ENCODE measurements around the gene ADAMTS13.
A peak's percentile ranks its signal among the peaks of the same experiment; 100 is the strongest.
"Not testable (repeated sequence)": the region's sequence is repeated elsewhere in the genome, so short reads cannot be mapped to it uniquely, and the experiment has no call there.

ADAMTS13 gene

DNA sequence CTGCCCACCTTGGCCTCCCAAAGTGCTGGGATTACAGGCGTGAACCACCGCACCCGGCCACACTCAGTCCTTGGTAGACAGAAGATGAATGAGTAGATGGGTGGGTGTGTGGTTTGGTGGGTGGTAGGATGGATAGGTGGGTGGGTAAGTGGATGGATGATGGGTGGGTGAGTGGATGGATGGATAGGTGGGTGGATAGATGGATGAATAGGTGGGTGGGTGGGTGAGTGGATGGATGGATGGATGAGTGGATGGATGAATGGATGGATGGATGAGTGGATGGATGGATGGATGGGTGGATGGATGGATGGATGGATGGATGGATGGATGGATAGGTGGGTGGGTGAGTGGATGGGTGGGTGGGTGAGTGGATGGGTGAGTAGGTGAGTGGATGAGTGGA lies 29.9 kb upstream of the ADAMTS13 start:
- DNase-seq (ENCODE audit: low spot score): not testable (repeated sequence)

DNA sequence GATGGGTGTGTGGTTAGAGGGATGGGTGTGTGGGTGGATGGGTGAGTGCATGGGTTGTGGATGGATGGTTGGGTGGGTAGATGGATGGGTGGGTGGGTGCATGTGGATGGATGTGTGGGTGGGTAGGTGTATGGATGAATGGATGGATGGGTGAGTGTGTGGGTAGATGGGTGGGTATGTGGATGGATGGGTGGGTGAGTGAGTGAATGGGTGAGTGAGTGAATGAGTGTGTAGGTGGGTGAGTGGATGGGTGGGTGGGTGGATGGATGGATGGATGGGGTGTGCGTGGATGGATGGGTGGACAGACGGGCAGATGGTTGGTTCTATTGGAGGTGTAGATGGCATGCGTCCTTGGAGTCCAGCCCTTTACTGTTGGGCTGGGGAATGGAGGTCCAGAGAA lies 28.8 kb upstream of the ADAMTS13 start:
- no peak for DNase-seq (ENCODE audit: low spot score)

DNA sequence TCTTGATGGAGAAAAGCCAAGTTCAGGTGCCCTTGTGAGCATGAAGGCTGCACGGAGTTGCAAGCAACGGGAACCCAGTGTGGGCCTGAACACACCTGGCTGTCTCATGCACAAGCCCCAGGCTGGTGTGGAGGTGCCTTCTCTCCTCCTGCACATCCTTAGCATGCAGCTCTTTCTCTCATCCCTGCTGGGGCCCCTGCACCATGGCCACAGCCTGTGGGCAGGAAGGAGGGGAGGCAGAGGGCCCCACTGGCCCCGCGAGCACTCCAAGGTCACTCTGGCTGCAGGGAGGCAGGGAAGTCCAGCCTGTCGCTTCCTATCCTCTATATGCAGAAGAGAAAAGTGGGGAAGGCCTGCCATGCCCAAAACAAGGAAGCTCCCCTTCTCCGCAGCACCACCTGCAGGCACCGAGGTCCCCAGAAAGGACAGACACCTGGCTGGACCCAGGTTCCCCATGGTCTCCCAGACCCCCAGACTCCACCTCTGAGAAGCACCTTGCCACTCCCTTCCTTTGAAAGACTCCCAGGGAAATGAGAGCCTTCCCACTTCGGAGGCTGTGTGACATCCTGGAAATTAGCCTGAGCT lies 27.4 kb upstream of the ADAMTS13 start:
- DNase-seq (ENCODE audit: low spot score): no peak

DNA sequence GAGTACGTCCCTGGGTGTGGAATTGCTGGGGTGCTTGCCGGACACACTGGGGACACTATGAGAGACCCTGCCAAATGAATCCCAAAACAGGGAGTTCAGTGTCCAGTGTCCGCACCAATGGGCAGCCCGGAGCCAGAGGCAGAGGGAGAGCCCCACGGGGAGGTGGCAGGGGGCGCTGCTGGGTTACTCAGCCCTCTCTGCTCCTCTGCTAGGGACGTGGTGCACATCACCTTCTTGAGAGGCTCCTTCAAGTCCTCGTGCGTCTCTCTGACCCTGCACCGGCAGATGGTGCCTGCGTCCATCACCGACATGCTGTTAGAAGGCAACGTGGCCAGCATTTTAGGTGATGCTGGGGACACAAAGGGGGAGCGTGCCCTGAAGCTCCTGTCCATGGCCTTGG lies 25.2 kb upstream of the ADAMTS13 start:
- peak; percentile 51 for DNase-seq (ENCODE audit: low spot score)

DNA sequence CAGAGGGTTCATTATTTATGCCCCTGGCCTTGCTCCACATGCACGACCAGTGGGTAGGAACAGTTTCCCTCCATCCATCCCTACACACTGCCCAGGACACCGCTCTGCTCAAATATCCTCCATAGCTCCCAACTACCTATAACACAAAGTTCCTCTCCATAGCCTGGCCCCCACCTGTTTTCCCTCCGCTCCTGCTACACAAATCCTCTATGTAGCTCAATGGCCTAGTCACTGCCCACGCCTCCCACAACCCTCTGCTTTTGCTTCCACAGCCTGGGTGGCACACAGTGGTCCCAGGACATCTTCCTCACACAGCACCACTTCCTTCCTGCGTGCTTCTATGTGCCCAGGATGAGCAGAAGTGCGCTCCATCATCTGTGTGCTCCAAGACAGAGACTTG lies 24.8 kb upstream of the ADAMTS13 start:
- DNase-seq (ENCODE audit: low spot score): no peak

DNA sequence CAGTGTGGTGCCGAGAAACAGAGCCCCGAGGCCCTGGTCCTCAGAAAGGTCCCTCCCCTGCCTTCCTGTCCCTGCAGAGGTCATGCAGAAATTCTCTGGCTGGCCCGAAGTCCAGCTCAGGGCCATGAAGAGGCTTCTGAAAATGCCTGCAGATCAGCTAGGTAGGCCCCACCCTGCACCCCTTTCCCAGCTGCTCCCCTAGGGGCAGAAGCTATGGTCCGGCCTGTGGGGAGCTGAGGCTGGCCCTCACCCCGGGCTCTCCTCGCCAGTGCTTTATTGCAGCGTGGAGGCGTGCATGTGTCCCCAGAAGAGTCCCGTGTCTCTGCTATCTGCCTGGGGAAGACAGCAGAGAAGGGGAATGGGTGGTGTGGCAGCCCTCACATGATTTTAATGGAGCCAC lies 24.3 kb upstream of the ADAMTS13 start:
- no peak for DNase-seq (ENCODE audit: low spot score)

DNA sequence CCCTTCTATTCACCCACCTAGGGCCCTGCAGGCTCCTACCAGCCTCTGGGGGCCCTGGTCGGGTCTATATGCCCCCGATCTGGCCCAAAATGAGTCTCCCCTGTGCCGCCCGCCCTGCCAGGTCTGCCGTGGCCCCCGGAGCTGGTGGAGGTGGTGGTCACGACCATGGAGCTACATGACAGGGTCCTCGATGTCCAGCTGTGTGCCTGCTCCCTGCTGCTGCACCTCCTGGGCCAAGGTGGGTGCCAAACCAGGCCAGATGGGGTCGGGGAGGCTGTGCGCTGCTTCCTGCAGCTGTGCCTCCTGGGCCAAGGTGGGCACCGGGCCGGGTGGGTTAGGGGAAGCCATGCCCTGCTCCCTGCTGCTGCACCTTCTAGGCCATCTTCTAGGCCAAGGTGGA lies 21.9 kb upstream of the ADAMTS13 start:
- DNase-seq (ENCODE audit: low spot score): no peak

DNA sequence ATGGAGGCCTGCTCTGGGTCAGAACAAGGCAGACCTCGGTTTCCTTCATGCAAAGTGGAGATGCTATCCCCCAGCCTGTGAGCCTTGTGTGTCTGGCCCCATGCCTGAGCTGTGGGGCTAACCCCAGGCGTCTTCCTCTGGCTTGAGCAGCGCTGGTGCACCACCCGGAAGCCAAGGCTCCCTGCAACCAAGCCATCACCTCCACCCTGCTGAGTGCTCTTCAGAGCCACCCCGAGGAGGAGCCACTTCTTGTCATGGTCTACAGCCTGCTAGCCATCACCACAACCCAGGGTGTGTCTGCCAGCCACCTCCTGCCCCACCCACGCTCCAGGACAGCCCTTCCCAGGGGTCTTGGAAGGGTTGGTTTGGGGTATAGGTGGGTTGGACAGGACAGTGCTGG lies 20.6 kb upstream of the ADAMTS13 start:
- DNase-seq (ENCODE audit: low spot score): no peak

DNA sequence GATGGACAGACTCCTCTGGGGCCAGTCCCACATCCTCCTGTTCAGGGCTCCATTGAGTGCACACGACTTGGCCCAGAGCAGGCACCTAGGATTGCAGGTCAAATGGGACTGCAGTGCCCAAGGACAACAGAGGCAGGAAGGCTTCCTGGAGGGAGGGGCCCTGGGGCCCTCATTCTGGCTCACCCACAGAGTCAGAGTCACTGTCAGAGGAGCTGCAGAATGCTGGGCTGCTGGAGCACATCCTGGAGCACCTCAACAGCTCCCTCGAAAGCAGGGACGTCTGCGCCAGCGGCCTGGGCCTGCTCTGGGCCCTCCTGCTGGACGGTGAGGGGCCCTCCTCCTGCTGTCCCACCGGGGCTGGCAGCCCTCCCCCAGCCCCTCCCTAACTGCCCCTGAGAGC lies 19.5 kb upstream of the ADAMTS13 start:
- DNase-seq (ENCODE audit: low spot score): no peak

DNA sequence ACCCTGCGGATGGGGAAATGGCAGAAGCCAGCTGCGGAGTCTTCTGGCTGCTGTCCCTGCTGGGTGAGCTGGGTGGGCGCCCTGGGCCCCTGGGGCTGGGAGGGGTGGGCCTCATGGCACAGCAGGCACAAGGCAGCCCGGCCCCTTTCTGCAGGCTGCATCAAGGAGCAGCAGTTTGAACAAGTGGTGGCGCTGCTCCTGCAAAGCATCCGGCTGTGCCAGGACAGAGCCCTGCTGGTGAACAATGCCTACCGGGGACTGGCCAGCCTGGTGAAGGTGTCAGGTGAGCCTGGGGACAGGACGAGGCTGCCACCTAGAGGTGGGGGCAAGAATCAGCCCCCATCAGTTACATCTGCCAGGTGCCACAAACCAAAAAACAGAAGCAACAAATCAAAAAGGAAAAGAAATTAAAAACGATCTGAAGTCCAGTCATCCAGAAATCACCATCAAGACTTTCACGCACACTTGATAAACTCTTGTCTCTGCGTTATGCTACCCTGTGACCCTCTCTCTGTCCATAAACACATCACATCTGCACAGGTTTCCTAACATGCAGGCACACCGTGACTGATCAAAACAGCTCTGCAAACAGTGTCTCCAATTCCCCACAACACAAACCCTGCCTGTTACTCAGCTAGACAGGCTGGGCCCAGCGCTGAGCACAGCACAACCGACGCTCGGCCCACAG lies 18.3 kb upstream of the ADAMTS13 start:
- DNase-seq (ENCODE audit: low spot score): peak; percentile 52

DNA sequence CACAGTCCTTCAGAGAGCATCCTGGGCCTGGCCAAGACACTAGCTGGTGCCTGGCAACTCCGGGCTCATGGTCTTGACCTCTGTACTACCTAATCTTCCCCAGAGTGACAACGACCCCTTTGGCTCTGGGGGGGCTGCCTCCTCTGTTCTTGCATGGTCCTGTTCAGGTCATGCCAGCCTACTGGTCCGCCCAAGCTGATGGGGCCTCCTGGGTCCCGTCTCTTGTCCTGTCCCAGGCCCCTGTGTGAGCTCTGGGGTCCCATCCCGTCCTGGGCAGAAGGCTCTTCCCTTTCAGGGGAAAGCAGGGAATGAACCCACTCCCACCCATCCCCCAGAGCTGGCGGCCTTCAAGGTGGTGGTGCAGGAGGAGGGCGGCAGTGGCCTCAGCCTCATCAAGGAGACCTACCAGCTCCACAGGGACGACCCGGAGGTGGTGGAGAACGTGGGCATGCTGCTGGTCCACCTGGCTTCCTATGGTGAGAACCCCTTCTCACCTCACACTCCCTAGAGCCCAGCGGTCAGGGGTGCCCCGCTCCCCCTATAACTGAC lies 17.6 kb upstream of the ADAMTS13 start:
- DNase-seq (ENCODE audit: low spot score): no peak

DNA sequence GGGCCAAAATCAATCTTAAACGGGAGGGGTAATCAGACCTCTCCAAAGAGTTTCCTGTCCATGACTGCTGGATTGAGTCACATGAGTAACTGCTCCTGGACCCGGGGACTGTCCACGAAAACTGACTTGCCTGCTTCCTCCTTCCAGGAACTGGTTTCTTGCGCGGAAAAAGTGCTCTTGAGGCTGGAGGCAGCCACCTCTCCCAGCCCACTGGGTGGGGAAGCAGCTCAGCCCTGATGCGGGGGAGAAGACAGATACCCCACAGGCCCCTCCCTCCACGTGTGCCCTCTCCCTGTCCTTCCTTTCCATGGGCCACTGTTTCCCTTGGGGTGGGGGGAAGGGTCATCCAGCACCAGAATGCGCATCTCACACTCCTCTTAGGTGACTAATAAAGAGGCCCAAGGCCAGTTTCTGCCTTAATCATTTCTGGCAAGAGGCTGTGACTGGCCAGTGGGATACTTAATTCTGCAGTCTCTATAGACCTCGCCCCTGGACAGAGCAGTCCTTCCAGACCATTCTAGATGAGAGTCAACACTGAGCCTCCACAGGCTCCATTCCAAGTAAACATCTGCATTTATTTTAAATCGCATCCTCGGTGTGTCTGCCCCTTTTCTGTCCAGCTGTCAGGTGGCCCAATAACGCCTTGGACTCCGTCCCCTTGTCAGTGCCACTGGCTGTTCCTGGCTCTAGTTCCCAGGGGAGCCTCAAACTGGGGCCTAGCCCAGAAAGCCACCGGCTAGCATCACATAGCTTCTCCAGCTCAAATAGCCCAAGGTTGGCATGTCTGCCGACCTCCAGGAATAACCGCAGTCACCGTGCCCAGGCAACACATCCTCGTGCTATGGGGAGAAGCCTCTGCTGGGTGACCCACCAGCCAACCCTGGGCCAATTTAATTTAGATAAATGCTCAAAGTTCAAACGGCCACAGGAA lies 16.4 kb upstream of the ADAMTS13 start:
- DNase-seq (ENCODE audit: low spot score): peak; percentile 25

DNA sequence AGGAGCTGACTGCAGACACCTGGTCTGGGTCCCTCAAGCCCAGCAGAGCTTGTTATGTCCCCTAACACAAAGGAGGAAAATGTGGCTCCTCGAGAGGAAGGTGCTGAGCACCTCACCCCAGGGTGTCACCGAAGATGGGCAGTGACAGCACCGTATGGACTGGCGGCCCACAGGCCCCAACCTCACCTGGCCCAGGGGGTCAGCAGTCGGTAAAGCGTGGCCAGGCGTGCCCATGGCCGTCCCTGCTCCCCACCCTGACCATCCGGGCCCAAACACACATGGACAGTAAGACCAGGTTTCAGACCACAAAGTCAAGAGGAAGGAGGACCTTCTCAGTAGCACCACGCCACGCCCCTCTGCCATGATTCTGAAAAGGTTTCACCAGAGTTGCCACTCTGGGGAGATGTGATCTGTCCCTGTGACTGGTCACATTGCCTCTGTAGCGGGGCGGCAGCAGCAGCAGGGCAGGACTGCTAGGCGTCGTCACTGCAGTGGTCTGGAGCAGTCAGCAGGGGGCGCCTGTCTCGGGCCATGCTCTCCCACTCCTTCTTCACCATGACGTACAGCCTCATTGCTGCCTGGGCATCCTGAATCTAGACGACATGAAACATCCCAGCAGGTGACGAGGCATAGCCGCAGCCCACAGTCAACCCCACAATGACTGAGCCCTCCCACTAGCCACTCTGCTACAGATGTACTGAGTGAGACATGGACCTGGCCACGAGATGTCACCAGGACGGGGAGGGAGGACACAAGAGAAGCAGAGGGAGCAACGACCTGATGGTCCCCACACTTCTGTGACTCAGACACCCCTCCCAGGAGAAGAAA lies 15.5 kb upstream of the ADAMTS13 start:
- DNase-seq (ENCODE audit: low spot score): peak; percentile 92

DNA sequence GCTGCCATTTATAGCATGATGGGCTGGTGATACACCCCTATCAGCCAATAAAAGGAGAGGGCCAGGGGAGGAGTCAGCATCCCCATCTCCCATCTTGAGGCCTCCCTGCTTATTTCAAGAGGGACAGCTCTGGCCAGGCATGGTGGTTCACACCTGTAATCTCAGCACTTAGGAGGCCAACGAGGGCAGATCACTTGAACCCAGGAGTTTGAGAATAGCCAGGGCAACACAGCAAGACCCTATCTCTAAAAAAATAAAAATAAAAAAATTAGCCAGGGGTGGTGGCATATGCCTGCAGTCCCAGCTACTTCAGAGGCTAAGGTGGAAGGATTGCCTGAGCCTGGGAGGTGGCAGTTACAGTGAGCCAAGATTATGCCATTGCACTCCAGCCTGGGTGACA lies 14.1 kb upstream of the ADAMTS13 start:
- no peak for DNase-seq (ENCODE audit: low spot score)

DNA sequence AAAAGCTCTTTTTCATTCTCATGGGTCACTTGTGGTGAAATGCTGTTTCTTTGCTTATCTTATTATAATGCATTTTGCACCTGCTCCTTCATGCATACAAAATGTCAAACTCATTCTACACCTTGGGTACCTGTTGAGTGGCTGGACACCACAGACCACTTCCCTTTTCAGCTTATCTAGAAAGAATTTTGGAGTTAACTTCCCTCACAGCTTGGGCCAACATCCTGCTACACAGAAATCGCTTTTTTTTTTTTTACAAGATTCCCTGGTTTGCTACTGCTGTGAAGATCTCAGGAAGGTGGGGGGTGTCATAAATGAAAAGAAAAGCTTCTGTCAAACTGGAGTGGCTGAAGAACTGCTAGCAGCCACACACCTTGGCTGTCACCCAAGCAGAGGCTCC lies 7.0 kb upstream of the ADAMTS13 start:
- DNase-seq (ENCODE audit: low spot score): no peak

DNA sequence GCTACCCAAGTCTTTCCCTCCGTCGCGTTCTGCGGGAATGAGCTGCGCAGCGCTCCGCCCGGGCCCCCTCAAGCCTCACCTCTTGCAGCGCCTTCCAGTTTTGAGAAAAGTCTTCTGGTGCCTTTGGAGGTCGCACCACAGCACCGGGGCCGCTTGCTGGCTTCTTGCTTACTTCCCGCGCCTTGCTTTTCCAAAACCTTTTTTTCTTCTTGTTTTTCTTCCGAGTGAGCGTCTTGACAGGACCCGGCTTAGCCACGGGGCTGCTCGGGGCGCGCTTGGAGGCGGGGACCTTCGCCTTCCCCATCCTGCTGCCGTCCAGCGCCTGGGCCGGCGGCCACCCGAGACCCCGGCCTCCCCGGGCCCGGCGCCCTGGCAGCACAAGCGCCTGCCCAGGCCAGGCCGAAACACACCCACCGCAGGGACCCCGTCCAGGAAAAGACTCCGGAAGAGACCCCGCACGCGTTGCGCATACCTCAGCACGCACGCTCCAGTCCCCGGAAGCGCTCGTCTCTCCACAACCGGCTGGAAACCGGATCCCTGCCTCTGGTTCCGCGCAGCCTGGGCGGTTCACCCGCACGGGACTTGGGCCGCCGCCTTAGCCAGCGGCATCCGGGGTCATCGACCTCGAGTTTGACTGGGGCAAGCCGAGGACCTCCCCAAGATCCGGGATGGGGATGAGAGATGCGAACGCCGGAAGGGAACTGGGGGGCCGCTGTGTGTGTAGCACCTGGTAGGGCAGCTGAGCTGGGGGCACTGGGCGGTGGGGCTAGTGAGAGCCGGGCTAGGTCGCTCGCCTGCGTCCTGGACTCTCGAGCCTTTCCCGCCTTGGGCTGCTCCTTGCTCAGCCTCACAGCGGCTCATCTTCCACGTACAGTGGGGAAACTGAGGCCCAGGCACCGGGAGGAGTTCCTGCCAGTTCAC lies 4.4 kb upstream of the ADAMTS13 start, which contains the start of gene REXO4:
TSS of gene REXO4 (minus strand) at position 470 of the 921 bp plus-strand sequence. CDS start at position 304, 166 bp downstream.
- peak; percentile 92 for DNase-seq (ENCODE audit: low spot score)

DNA sequence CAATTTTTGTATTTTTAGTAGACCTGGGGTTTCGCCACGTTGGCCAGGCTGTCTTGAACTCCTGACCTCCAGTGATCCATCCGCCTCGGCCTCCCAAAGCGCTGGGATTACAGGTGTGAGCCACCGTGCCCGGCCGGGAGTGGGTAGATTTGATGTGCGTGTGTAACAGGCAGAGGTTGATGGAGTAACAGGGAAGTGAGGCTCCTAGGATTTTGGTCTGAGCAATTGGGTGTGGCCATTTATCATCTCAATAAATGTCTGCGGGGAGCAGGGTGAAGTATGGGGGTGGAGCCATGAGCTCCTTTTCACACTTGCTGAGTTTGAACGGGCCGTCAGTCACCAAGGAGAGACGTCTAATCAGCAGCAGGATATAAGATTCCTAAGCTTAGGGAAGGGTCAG lies 3.2 kb upstream of the ADAMTS13 start:
- no peak for DNase-seq (ENCODE audit: low spot score)

DNA sequence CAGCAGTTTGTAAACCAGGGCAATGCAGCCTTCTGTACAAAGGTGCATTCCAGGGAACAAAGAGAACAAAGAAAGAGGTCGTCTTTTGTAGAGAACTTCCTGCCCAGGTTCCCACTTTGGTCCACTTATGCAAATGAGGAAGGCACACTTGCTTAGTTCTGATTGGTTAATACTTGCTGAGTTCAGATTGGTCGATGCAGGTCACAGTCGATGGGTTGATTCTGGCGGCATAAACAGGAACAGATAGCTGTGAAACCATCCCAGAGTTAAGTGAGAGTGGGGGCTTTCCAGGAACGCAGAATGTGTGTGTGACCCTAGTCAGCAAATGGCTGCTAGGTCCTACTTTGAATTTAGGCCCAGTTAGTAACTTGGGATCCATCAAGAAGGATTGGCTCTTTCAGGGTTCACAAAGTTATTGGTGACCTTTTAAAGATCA lies 1.8 kb upstream of the ADAMTS13 start:
- DNase-seq (ENCODE audit: low spot score): no peak

DNA sequence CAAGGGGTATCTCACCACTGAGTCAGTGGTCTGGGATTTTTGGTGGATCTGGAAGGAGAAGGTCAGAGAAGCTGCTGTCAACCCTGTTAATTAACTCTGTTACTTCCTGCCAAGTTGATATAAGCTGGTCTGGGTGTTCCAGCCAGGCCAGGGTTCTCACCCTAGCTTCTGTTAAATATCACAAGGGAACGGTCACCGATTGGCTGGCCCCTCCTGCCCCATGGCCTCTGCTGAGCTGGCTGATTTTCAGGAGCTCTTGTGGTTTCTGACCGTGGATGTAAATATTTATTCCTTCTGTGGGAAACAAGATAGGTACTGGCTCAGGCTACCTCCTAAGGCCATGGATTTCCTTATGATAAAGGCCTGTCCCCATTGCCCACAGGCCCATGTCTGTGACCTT lies 1.0 kb downstream of the ADAMTS13 start:
- DNase-seq (ENCODE audit: low spot score): no peak

DNA sequence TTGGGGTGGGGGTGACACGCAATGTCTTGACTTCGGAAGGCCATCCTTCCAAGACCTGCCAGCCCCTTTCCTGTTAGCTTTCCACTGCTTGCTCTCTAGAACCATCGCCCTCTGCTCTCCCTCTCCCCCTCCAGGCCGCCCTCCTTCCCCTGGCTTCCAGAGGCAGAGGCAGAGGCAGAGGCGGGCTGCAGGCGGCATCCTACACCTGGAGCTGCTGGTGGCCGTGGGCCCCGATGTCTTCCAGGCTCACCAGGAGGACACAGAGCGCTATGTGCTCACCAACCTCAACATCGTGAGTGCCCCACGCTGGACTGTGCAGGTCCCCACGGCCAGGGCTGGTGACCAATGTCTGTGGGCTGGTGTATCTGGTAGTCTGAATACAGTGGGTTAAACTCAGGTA lies 2.0 kb downstream of the ADAMTS13 start:
- DNase-seq (ENCODE audit: low spot score): no peak
